Karpas-422 (cell line): ENCODE results near the gene PGLYRP4. TPM values are rescaled to one million over a fixed set of nuclear protein-coding genes. Genes with fewer than 3 reads are reported as not detected.

Source experiments
- DNase-seq: peaks from one replicate; pipeline ENCODE4 v3.0.0-alpha.2; 2015
- H2AFZ ChIP-seq: fragments of 200-600 bp; sonication (generic); 2 replicates; pipeline ENCODE4 v1.6.1; 2014; ENCODE audit warnings: antibody characterized with exemption, low read length, mixed read lengths
- H3K27ac ChIP-seq: fragments of 200-600 bp; sonication (generic); 2 replicates; pipeline ENCODE4 v1.5.1; 2014; ENCODE audit warnings: mild to moderate bottlenecking, low read length, moderate library complexity
- H3K27me3 ChIP-seq: fragments of 200-600 bp; sonication (generic); 2 replicates; pipeline ENCODE4 v1.6.1; 2014; ENCODE audit warnings: low read length, mixed read lengths
- H3K36me3 ChIP-seq: fragments of 200-600 bp; sonication (generic); 2 replicates; pipeline ENCODE4 v1.6.1; 2014; ENCODE audit warnings: low read length, mixed read lengths; ENCODE audit not compliant: insufficient read depth
- H3K4me1 ChIP-seq: fragments of 200-600 bp; sonication (generic); 2 replicates; pipeline ENCODE4 v1.6.1; 2014; ENCODE audit warnings: mild to moderate bottlenecking, low read length, mixed read lengths
- H3K4me2 ChIP-seq: fragments of 200-600 bp; sonication (generic); 2 replicates; pipeline ENCODE4 v1.6.1; 2014; ENCODE audit warnings: low read length, low read depth, mild to moderate bottlenecking; ENCODE audit not compliant: poor library complexity, severe bottlenecking
- H3K4me3 ChIP-seq: fragments of 200-600 bp; sonication (generic); 2 replicates; pipeline ENCODE4 v1.5.1; 2014; ENCODE audit warnings: mild to moderate bottlenecking, antibody characterized with exemption, low read length, mixed read lengths
- H3K79me2 ChIP-seq: fragments of 200-600 bp; sonication (generic); 2 replicates; pipeline ENCODE4 v1.6.1; 2014; ENCODE audit warnings: mild to moderate bottlenecking, low read length, mixed read lengths
- H3K9ac ChIP-seq: fragments of 200-600 bp; sonication (generic); 2 replicates; pipeline ENCODE4 v1.6.0; 2014; ENCODE audit warnings: low read length
- H3K9me2 ChIP-seq: fragments of 200-600 bp; sonication (generic), shearing (Covaris generic); replicated peaks from 2 replicates; pipeline ENCODE4 v1.6.0; 2014; ENCODE audit warnings: mild to moderate bottlenecking, low read length, moderate library complexity; ENCODE audit not compliant: insufficient read depth
- H3K9me3 ChIP-seq: fragments of 300-700, 200-600 bp; sonication (generic); 2 replicates; pipeline ENCODE4 v1.6.1; 2014; ENCODE audit warnings: low read length, mixed read lengths
- H4K20me1 ChIP-seq: fragments of 200-600 bp; sonication (generic); 2 replicates; pipeline ENCODE4 v1.6.1; 2014; ENCODE audit warnings: mild to moderate bottlenecking, antibody characterized with exemption, low read length, low read depth; ENCODE audit not compliant: insufficient read depth
- total RNA-seq: library from RNA; depleted of rRNA; stranded (reverse); fragments of >200 nt; shearing (Covaris generic); gene quantifications from 2 replicates; pipeline ENCODE4 v1.2.3, GENCODE V29; 2014; ENCODE audit warnings: low replicate concordance

The PGLYRP4 gene
- total RNA-seq, 1 experiment from 2014 or later = not detected

DNA sequence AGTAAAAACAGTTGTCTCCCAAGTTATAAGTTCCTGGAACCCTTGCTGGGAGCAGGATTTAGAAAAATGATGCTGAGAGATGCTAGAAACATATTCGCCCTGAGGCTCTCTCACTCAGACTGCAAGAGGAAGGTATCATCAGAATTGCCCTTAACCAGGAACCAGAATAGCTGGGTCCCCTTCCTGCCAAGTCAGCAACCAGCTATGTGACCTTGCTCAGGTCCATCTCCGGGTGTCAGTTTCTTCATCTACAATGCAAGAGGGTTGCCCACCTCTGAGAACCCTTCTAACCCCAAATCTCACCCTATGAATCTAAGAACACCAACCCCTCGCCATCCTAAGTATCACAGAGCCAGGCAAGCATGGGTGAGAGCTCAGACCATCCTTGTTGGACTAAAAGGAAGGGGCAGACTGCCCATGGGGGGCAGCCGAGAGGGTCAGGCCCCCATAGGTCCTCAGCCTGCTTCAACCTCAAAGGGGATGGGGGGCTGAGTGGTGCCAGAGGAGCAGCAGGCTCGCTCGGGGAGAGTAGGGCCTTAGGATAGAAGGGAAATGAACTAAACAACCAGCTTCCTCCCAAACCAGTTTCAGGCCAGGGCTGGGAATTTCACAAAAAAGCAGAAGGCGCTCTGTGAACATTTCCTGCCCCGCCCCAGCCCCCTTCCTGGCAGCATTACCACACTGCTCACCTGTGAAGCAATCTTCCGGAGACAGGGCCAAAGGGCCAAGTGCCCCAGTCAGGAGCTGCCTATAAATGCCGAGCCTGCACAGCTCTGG, 8.6 kb upstream of the PGLYRP4 start:
- DNase-seq = no peak
- Histone ChIP-seq H3K36me3 (no peaks in the 10 kb centered on the region), H3K4me1 (no peaks in the 10 kb centered on the region), H4K20me1 (no peaks in the 10 kb centered on the region; the same call in 1 of the 2 replicates), H2AFZ (no peak overlapping the region), H3K27me3 (no peaks in the 10 kb centered on the region), H3K27ac (no peak overlapping the region), H3K4me2 (no peak overlapping the region), H3K4me3 (no peak overlapping the region), H3K9me3 (no peaks in the 10 kb centered on the region), H3K9ac (no peak overlapping the region), H3K79me2 (no peaks in the 10 kb centered on the region), H3K9me2 (no peaks in the 10 kb centered on the region)

DNA sequence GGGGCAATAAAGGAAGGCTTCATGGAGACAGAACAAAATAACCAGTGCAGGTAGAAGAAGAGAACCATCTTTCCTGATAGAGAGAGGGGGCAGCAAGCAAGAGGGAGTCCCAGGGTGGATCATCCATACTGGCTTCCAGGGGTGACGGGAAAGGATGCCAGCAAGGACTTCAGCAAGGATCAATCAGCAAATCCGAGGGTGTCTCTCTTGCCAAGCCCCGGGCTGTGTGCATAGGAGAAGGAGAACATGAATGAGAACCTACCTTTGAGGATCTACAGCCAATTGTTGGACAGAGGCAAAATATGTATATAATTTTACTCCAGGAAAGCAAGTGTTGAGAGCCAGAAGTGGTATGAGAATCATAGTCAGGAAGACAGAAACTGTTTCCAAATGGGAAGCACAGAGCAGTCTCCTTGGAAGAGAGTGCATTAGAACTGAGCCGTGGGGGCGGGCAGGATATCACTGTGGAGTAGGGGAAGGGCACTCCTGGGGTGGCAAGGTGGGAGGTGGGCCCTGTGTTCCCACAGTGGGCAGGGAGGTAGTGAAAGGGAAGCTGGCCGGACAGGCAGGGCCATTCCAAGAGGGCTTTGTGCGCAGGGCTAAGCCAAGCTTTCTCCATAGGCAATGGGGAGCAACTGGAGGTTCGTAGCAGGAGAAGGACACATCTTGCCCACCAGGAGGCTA, 7.9 kb upstream of the PGLYRP4 start:
- Histone ChIP-seq H3K27me3 (no peaks in the 10 kb centered on the region), H3K9ac (no peak overlapping the region), H2AFZ (no peak overlapping the region), H3K27ac (no peak overlapping the region), H3K9me3 (no peaks in the 10 kb centered on the region), H3K4me3 (no peak overlapping the region), H4K20me1 (no peaks in the 10 kb centered on the region; the same call in 1 of the 2 replicates), H3K79me2 (no peaks in the 10 kb centered on the region), H3K36me3 (no peaks in the 10 kb centered on the region), H3K4me1 (no peaks in the 10 kb centered on the region), H3K9me2 (no peaks in the 10 kb centered on the region), H3K4me2 (no peak overlapping the region)
- no peak for DNase-seq

GRCh38 chr1:153355445-153356071, 6.9 kb upstream of the PGLYRP4 start:
- no peak overlapping the region for H2AFZ ChIP-seq
- no peaks in the 10 kb centered on the region; the same call in 1 of the 2 replicates for H4K20me1 ChIP-seq
- H3K27ac ChIP-seq = no peak overlapping the region
- no peaks in the 10 kb centered on the region for H3K4me1 ChIP-seq
- H3K4me2 ChIP-seq = no peak overlapping the region
- peak; percentile 88 for DNase-seq
- H3K9me2 ChIP-seq = no peaks in the 10 kb centered on the region
- H3K4me3 ChIP-seq = no peak overlapping the region
- H3K79me2 ChIP-seq = no peaks in the 10 kb centered on the region
- no peaks in the 10 kb centered on the region for H3K9me3 ChIP-seq
- no peaks in the 10 kb centered on the region for H3K36me3 ChIP-seq
- H3K9ac ChIP-seq = no peak overlapping the region
- H3K27me3 ChIP-seq = no peaks in the 10 kb centered on the region

- no peak overlapping the region for H3K4me3 ChIP-seq
- H3K27me3 ChIP-seq = no peaks in the 10 kb centered on the region
- no peak overlapping the region for H3K9ac ChIP-seq
- DNase-seq = no peak
- H3K9me3 ChIP-seq = no peaks in the 10 kb centered on the region
- no peaks in the 10 kb centered on the region for H3K79me2 ChIP-seq
- no peaks in the 10 kb centered on the region for H3K9me2 ChIP-seq
- H3K27ac ChIP-seq = no peak overlapping the region
- H2AFZ ChIP-seq = no peak overlapping the region
- H3K36me3 ChIP-seq = no peaks in the 10 kb centered on the region
- no peak overlapping the region for H3K4me2 ChIP-seq
- no peaks in the 10 kb centered on the region; the same call in 1 of the 2 replicates for H4K20me1 ChIP-seq
- H3K4me1 ChIP-seq = no peaks in the 10 kb centered on the region
These were observed 6.0 kb upstream of the PGLYRP4 start for GRCh38 chr1:153354515-153355193.

DNA sequence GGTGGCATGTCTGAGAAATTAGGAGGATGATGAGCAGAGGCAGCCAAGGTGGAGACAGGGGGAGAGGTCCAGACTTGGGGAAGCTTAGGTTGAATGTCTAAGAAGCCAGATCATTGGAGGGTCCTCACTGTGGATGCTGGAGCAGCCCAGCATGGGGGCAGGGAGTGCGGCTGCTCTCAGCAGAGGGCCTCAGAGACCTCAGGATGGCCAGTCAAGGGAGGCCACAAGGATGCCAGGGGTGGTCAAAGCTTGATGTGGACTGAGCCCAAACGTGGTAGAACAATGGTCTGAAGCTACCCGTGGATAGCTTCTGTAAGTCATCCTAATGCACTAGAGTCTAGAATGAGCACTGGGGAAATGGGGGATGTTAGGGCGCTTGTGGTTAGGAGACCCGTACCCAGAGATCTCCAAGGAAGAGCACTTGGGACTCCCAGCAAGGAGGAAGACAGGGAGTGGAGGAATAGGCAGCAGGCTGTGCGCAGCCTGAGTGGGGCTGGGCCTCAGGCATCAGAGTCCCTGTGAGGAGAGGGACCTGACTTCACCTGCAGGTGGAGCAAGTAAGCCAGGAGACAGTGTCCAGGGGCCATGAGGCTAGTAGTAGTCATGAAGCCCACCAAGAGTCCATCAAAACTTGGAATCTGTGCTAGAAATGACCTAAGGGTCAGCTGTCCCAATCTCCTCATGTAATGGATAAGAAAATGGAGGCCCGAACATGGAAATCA, 4.7 kb upstream of the PGLYRP4 start:
- Histone ChIP-seq H4K20me1 (no peaks in the 10 kb centered on the region; the same call in 1 of the 2 replicates), H3K4me3 (no peak overlapping the region), H3K79me2 (no peaks in the 10 kb centered on the region), H2AFZ (no peak overlapping the region), H3K27ac (no peak overlapping the region), H3K4me1 (no peaks in the 10 kb centered on the region), H3K9ac (no peak overlapping the region), H3K9me3 (no peaks in the 10 kb centered on the region), H3K4me2 (no peak overlapping the region), H3K9me2 (no peaks in the 10 kb centered on the region), H3K27me3 (no peaks in the 10 kb centered on the region), H3K36me3 (no peaks in the 10 kb centered on the region)
- DNase-seq = peak; percentile 53

DNA sequence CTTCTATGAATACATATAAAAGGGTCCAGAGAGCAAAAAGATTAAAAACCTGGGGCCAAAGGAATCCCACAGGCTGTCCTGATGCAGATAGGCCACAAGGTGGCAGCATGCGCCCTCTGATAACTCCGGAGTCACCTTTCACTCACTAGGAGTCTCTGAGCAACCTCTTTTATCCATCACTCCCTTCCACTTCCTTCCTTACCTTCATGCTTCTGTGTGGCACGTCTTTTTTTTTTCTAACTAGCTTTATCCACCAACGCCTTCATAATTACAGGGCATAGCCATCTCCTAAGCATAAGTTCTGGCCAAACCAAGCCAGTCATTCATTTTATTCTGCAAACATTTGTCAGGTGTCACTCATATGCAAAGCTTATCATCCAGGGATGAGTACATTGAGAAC, 3.9 kb upstream of the PGLYRP4 start:
- Histone ChIP-seq H3K79me2 (no peaks in the 10 kb centered on the region), H2AFZ (no peak overlapping the region)
- peak; percentile 85 for DNase-seq

DNA sequence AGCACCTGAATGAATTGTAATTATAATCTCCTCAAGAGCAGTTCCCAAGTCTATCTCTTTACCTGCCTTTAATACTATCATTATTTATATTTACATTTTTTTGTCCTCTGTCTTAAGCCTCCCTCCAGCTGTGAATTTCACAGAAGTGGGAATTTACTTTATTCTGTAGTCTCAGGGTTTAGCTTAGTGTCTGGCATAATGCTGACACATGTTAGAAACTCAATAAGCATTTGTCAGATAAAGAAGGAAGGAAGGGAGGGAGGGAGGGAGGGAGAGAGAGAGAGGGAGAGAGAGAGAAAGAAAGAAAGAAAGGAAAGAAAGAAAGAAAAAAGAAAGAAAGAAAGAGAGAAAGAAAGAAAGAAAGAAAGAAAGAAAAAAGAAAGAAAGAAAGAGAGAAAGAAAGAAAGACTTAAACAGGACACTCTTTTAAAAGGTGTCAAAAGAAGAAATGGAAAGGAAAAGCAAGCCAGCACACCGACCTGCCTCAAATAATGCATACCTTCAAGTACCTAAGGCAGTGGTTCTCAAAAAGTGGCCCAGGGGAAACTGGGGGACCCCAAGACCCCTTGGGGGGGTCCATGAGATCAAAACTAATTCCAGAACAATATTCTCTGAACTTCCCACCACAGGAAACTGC, 1.8 kb upstream of the PGLYRP4 start:
- H3K4me2 ChIP-seq = no peak overlapping the region
- no peaks in the 10 kb centered on the region for H3K9me2 ChIP-seq
- H3K79me2 ChIP-seq = no peaks in the 10 kb centered on the region
- no peak overlapping the region for H2AFZ ChIP-seq
- H3K27me3 ChIP-seq = no peaks in the 10 kb centered on the region
- no peak overlapping the region for H3K4me3 ChIP-seq
- no peaks in the 10 kb centered on the region for H3K9me3 ChIP-seq
- no peak for DNase-seq
- no peaks in the 10 kb centered on the region for H3K36me3 ChIP-seq
- no peak overlapping the region for H3K27ac ChIP-seq
- H3K4me1 ChIP-seq = peaks cover 2% of the 10 kb centered on the region; the same call in 1 of the 2 replicates
- no peak overlapping the region for H3K9ac ChIP-seq
- no peaks in the 10 kb centered on the region; the same call in 1 of the 2 replicates for H4K20me1 ChIP-seq

More for the DNA sequence above, 3.9 kb upstream of the PGLYRP4 start:
- Histone ChIP-seq H3K4me3 (no peak overlapping the region), H4K20me1 (no peaks in the 10 kb centered on the region; the same call in 1 of the 2 replicates), H3K27me3 (no peaks in the 10 kb centered on the region), H3K9me3 (no peaks in the 10 kb centered on the region), H3K27ac (no peak overlapping the region), H3K9me2 (no peaks in the 10 kb centered on the region), H3K4me2 (no peak overlapping the region), H3K4me1 (no peaks in the 10 kb centered on the region), H3K36me3 (no peaks in the 10 kb centered on the region), H3K9ac (no peak overlapping the region)
